ENCODE results near the gene CD2BP2. TPM values are rescaled to one million over a fixed set of nuclear protein-coding genes. Genes with fewer than 3 reads are reported as not detected.
A peak's percentile ranks its signal among the peaks of the same experiment; 100 is the strongest.
"Not testable (repeated sequence)": the region's sequence is repeated elsewhere in the genome, so short reads cannot be mapped to it uniquely, and the experiment has no call there.

The CD2BP2 gene
- total RNA-seq, 1 donor from 2014 or later, result 93.2 TPM

DNA sequence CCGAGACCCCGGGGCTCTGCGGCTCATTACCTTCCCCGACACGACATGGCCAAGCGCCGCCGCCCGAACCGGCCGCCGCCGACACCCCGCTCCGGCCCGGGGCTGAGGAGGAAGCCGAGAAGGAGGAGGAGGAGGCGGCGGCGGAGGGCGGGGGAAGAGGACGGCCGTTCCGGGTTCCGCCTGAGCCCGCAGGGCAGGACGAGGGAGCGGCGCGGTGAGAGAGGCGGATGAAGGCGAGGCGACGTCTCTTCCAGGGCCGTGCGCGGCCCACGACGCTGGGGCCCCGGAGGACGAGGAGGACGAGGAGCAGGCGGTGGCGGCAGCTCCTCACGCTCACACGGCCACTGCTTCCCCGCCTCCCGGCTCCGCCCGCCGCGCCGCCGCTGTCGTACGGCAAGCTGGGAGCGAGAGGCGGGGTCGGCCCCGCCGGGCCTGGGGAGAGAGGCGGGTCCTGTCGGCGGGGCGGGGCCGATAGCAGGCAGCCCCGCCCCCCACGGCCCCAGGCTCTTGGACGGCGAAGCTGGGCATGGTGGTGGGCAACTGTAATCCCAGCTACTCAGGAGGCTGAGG lies 20.0 kb downstream of the CD2BP2 start:
- not testable (repeated sequence) for H3K36me3 Mint-ChIP-seq (ENCODE audit: low read depth); H3K27me3 Mint-ChIP-seq; H3K9me3 Mint-ChIP-seq
- Mint-ChIP-seq H3K27ac (peak overlapping the region; percentile 88), H3K4me3 (peak overlapping the region; percentile 86), H3K4me1 (peaks cover 13% of the 10 kb centered on the region)
- DNase-seq, result peak; percentile 95
- intact Hi-C loops (cut with micrococcal nuclease), result loop anchor here (1.0 to 5.0 kb wide), 4 partner anchors 20 to 72 kb away; partner anchors contain the start of genes CD2BP2, TBC1D10B and ZNF771

DNA sequence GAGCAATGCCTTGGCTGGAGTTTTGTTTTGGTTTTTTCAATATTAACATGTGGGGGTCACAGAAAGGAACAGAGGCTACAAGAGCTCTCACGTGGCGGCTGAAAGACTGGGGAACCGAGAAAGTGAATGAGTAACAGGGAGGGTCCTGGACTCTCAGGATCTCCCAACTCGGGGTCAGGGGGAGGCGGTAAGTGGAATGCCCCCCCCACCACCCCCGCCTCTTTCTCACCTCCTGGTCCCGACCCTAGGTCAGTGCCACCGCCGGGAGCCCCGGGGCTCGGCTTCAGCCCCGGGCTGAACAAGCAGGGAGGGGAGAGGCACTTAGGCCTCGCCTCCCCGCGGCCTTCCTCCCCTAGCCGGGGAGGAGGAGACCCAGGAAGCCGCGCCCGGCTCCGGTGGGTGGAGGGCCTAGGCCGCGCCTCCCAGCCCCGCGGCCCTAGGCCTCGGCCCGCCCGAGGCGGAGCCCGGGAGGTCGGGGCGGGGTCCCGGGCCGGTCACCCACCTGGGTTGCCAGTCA lies 20.6 kb downstream of the CD2BP2 start:
- peak; percentile 97 for DNase-seq
- peak overlapping the region; percentile 88 for H3K27ac Mint-ChIP-seq
- not testable (repeated sequence) for H3K36me3 Mint-ChIP-seq (ENCODE audit: low read depth); H3K27me3 Mint-ChIP-seq; H3K9me3 Mint-ChIP-seq
- peaks cover 11% of the 10 kb centered on the region for H3K4me1 Mint-ChIP-seq
- intact Hi-C loops (cut with micrococcal nuclease), result loop anchor here (2.0 kb wide), 2 partner anchors 20 to 44 kb away; partner anchors contain the start of gene CD2BP2
- H3K4me3 Mint-ChIP-seq, result peak overlapping the region; percentile 96

DNA sequence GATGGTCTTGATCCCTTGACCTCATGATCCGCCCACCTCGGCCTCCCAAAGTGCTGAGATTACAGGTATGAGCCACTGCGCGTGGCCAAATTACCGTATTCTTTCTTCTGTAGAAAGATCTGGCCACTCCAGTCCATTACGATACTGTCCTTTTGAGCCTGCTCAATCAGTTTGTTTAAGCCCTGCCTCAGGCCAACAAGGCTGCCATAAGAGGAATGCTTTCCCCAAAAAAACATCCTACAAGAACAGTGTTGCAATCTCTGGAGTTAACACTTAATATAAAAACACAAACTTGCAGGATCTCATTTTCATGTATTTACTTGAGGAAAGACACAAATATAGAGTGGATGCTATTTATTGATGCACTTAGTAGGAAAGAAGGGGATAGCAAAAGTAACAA lies 30.9 kb downstream of the CD2BP2 start:
- H3K4me3 Mint-ChIP-seq; H3K36me3 Mint-ChIP-seq (ENCODE audit: low read depth); H3K9me3 Mint-ChIP-seq; intact Hi-C loops (cut with micrococcal nuclease); H3K27me3 Mint-ChIP-seq; H3K27ac Mint-ChIP-seq: not testable (repeated sequence)
- peaks cover 12% of the 10 kb centered on the region for H3K4me1 Mint-ChIP-seq
- DNase-seq, result peak; percentile 21

DNA sequence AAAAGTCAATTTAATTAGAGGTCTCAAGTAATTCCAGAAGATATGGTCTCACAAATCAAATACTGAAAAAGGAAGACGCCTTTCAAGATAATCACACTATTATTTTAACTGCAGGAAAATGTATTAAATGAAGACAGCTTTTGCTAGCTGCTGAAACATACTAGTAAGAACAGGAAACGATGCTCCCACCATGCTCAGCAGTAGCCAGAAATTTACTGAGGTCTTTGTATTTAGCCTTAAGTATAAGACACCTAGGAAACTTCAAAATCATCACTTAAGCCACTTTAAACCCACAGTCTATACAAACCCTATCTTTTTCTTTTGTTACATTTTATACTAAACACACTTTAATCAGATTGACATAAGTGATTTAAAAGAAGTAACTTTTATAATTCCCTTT lies 36.5 kb downstream of the CD2BP2 start:
- H3K9me3 Mint-ChIP-seq, H3K27ac Mint-ChIP-seq: not testable (repeated sequence)

DNA sequence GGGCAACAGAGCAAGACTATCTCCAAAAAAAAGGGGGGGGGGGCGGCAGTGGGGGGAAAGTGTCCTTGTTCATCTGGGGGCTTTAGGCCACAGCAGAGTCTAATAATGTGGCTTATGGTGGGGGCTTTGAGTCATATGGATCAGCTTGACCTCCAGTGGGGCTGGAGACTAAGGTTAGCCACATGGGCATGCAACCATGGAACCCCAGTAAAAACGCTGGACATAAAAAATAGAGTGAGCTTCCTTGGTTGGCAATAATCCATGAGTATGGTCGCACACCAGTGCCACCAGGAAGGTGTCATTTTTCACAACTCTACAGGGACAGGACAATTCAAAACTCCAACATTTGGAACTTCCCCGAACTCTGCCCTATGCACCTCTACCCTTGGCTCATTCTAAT lies 44.2 kb downstream of the CD2BP2 start:
- DNase-seq; H3K4me3 Mint-ChIP-seq; intact Hi-C loops (cut with micrococcal nuclease); H3K27ac Mint-ChIP-seq; H3K27me3 Mint-ChIP-seq; H3K9me3 Mint-ChIP-seq; H3K36me3 Mint-ChIP-seq (ENCODE audit: low read depth): not testable (repeated sequence)
- peaks cover 13% of the 10 kb centered on the region for H3K4me1 Mint-ChIP-seq

More for the DNA sequence above, 36.5 kb downstream of the CD2BP2 start:
- H3K4me3 Mint-ChIP-seq; intact Hi-C loops (cut with micrococcal nuclease); H3K27me3 Mint-ChIP-seq; DNase-seq; H3K36me3 Mint-ChIP-seq (ENCODE audit: low read depth); H3K4me1 Mint-ChIP-seq: not testable (repeated sequence)

DNA sequence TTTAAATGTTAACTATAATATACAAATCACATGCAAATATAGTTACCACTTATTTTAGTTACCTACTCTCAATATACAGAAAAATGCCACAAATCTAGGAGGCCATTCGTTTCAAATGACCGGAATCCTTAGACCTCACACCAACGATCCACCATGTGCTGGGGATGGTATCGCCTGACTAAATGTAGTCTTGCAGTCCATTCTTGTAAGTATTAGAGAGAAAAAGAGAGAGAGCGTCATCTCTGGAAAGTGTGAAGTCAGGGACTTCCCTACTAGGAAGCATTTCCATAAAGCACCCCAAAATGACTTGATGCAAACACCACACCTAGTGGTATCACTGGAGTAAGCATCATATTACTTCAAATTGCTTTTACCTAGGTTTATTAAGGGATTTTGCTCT lies 45.9 kb downstream of the CD2BP2 start:
- H3K9me3 Mint-ChIP-seq; H3K27me3 Mint-ChIP-seq; H3K36me3 Mint-ChIP-seq (ENCODE audit: low read depth); intact Hi-C loops (cut with micrococcal nuclease); H3K4me1 Mint-ChIP-seq; H3K4me3 Mint-ChIP-seq: not testable (repeated sequence)
- DNase-seq, result peak; percentile 52
- H3K27ac Mint-ChIP-seq, result peak overlapping the region; percentile 62

Other genes starting within 250 kb of the CD2BP2 start
- gene GDPD3, start 241.8 kb downstream of the CD2BP2 start, total RNA-seq, result 6.0 and 6.6 TPM in 2 replicates
- 53.9 and 56.4 TPM in 2 replicates for gene MAPK3, start 232.1 kb downstream of the CD2BP2 start, total RNA-seq
- 748 and 758 TPM in 2 replicates for gene CORO1A, start 171.7 kb downstream of the CD2BP2 start, total RNA-seq
- gene BOLA2B, start 161.6 kb downstream of the CD2BP2 start, total RNA-seq, result 280 and 300 TPM in 2 replicates
- gene SLX1A, start 161.4 kb downstream of the CD2BP2 start, total RNA-seq, result 73.0 and 80.7 TPM in 2 replicates
- gene SULT1A3, start 156.1 kb downstream of the CD2BP2 start, total RNA-seq, result 15.6 and 24.5 TPM in 2 replicates
- gene NPIPB13, start 106.8 kb downstream of the CD2BP2 start, total RNA-seq, result 14.5 and 21.1 TPM in 2 replicates
- 68.9 TPM in 2 replicates for gene TBC1D10B, start 15.2 kb upstream of the CD2BP2 start, total RNA-seq
- gene MYL11, start 19.5 kb upstream of the CD2BP2 start, total RNA-seq, result 1.0 and 1.3 TPM in 2 replicates
- 162 and 163 TPM in 2 replicates for gene SEPTIN1, start 27.3 kb upstream of the CD2BP2 start, total RNA-seq
- 16.5 and 18.3 TPM in 2 replicates for gene ZNF48, start 40.1 kb upstream of the CD2BP2 start, total RNA-seq
- gene ZNF771, start 52.3 kb upstream of the CD2BP2 start, total RNA-seq, result 8.6 and 10.3 TPM in 2 replicates
- gene DCTPP1, start 74.7 kb upstream of the CD2BP2 start, total RNA-seq, result 167 and 176 TPM in 2 replicates
- 79.7 and 80.2 TPM in 2 replicates for gene SEPHS2, start 90.6 kb upstream of the CD2BP2 start, total RNA-seq
- gene ITGAL, start 117.4 kb upstream of the CD2BP2 start, total RNA-seq, result 264 and 267 TPM in 2 replicates
- gene ZNF768, start 171.3 kb upstream of the CD2BP2 start, total RNA-seq, result 12.9 and 14.8 TPM in 2 replicates
- 10.5 and 13.6 TPM in 2 replicates for gene ZNF747, start 179.6 kb upstream of the CD2BP2 start, total RNA-seq
- gene ZNF764, start 203.1 kb upstream of the CD2BP2 start, total RNA-seq, result 13.9 and 14.9 TPM in 2 replicates
- gene ZNF688, start 216.4 kb upstream of the CD2BP2 start, total RNA-seq, result 6.6 and 8.0 TPM in 2 replicates
- 17.1 and 17.8 TPM in 2 replicates for gene ZNF785, start 230.4 kb upstream of the CD2BP2 start, total RNA-seq